ENCODE measurements around the gene PQBP1. TPM values are rescaled to one million over a fixed set of nuclear protein-coding genes. Genes with fewer than 3 reads are reported as not detected.

Gene PQBP1
- total RNA-seq, 1 experiment from 2014 or later = 133 TPM

DNA sequence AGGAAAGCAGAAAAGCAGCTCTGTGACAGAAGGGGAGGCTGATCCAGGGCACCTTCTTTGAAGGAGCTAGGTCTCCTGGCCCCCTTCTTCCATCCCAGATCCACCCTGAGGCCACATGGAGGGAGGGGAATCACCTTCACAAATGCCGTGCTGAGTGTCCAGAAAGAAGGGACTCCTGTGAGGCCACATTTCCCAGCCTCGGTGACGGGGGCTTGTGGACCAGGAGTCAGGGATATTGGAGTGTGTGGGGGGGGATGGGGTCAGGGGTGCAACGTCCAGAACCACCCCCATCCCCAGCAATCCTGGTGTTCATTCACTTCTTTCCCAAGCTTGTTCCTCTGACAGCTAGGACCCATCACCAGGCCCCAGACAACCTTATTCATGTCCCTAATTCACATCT, 4.8 kb upstream of the PQBP1 start:
- H3K9me3 ChIP-seq (ENCODE audit: low read depth, low read length, poor library complexity, severe bottlenecking) = no peaks in the 10 kb centered on the region
- no peaks in the 10 kb centered on the region for H3K27me3 ChIP-seq (replicated peaks; ENCODE audit: insufficient read depth, low read depth, low read length, poor library complexity)
- ChIA-PET POLR2A (ENCODE audit: low non-redundant PET) (no interaction called here), CTCF (no interaction called here)
- no peaks in the 10 kb centered on the region for H3K4me1 ChIP-seq (ENCODE audit: insufficient read depth, low read length, poor library complexity, severe bottlenecking)
- intact Hi-C loops (cut with micrococcal nuclease; ENCODE audit: unreplicated experiment) = loop anchor here (10.0 kb wide), 1 partner anchor 88 kb away; the partner anchor contains the start of gene HDAC6
- H3K27ac ChIP-seq (ENCODE audit: low read depth, low read length, poor library complexity, severe bottlenecking) = no peak overlapping the region
- DNase-seq (ENCODE audit: low spot score) = no peak
- H3K4me3 ChIP-seq (ENCODE audit: low read depth, low read length, poor library complexity, severe bottlenecking) = no peak overlapping the region
- no peaks in the 10 kb centered on the region for H3K36me3 ChIP-seq (ENCODE audit: insufficient read depth, low read length, poor library complexity, severe bottlenecking)
- no TSS peak for BruUV-seq (replicated peaks)
- no peak for TF ChIP-seq EZH2 (IDR thresholded peaks at IDR 0.05; ENCODE audit: borderline replicate concordance, low read depth, low read length, poor library complexity, severe bottlenecking)

DNA sequence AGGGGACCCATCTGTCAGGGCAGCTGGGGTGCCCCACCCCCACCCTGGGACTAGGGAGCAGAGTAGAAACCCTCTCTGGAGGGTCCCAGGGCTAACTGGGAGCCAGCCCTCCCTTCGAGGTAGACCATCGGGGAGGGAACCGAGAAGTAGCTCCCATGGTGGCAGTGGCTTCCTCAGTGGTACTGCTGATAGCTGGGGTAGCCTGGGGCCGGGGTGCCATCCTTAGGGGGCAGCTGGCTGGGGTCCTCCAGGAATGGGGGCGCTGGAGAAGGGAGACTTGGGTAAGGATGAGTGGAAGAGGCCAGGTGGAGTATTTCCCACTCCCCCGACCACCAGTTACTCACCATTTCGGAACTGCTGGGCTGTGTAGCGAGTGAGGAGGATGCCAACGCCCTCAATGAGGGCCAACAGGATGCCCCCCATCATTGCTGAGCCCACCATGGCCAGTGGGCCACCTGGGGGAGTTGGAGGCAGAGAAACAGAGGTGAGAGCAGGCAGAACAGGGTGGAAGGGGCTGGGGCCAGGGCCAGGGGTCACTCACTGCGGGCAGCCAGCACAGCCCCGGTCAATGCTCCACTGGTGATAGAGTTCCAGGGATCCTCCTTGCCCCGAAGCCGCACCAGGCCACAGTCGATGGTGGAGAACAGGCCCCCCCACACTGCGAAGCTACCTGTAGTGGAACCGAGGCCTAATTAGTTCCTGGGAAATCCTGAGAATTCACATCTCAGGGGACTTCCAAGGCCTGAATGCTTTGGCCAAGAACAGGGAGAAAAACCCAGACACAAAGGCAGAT, 4.0 kb upstream of the PQBP1 start:
- no peaks in the 10 kb centered on the region for H3K9me3 ChIP-seq (ENCODE audit: low read depth, low read length, poor library complexity, severe bottlenecking)
- no peak for DNase-seq (ENCODE audit: low spot score)
- CTCF ChIA-PET = no interaction called here
- H3K4me1 ChIP-seq (ENCODE audit: insufficient read depth, low read length, poor library complexity, severe bottlenecking) = no peaks in the 10 kb centered on the region
- POLR2A ChIA-PET (ENCODE audit: low non-redundant PET) = interaction anchor here (0.6 kb wide), 1 partner anchor 52 kb away, joined by 4 read pairs; no protein-coding TSS in a partner anchor
- no peaks in the 10 kb centered on the region for H3K27me3 ChIP-seq (replicated peaks; ENCODE audit: insufficient read depth, low read depth, low read length, poor library complexity)
- no TSS peak for BruUV-seq (replicated peaks)
- intact Hi-C loops (cut with micrococcal nuclease; ENCODE audit: unreplicated experiment) = loop anchor here (10.0 kb wide), 1 partner anchor 89 kb away; the partner anchor contains the start of gene HDAC6
- no peaks in the 10 kb centered on the region for H3K36me3 ChIP-seq (ENCODE audit: insufficient read depth, low read length, poor library complexity, severe bottlenecking)
- H3K27ac ChIP-seq (ENCODE audit: low read depth, low read length, poor library complexity, severe bottlenecking) = no peak overlapping the region
- TF ChIP-seq, protein P1, sequence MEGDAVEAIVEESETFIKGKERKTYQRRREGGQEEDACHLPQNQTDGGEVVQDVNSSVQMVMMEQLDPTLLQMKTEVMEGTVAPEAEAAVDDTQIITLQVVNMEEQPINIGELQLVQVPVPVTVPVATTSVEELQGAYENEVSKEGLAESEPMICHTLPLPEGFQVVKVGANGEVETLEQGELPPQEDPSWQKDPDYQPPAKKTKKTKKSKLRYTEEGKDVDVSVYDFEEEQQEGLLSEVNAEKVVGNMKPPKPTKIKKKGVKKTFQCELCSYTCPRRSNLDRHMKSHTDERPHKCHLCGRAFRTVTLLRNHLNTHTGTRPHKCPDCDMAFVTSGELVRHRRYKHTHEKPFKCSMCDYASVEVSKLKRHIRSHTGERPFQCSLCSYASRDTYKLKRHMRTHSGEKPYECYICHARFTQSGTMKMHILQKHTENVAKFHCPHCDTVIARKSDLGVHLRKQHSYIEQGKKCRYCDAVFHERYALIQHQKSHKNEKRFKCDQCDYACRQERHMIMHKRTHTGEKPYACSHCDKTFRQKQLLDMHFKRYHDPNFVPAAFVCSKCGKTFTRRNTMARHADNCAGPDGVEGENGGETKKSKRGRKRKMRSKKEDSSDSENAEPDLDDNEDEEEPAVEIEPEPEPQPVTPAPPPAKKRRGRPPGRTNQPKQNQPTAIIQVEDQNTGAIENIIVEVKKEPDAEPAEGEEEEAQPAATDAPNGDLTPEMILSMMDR (conservative IDR thresholded peaks at IDR 0.05; ENCODE audit: low read depth, low read length) = no peak
- no peak for TF ChIP-seq EZH2 (IDR thresholded peaks at IDR 0.05; ENCODE audit: borderline replicate concordance, low read depth, low read length, poor library complexity, severe bottlenecking)
- H3K4me3 ChIP-seq (ENCODE audit: low read depth, low read length, poor library complexity, severe bottlenecking) = no peak overlapping the region

DNA sequence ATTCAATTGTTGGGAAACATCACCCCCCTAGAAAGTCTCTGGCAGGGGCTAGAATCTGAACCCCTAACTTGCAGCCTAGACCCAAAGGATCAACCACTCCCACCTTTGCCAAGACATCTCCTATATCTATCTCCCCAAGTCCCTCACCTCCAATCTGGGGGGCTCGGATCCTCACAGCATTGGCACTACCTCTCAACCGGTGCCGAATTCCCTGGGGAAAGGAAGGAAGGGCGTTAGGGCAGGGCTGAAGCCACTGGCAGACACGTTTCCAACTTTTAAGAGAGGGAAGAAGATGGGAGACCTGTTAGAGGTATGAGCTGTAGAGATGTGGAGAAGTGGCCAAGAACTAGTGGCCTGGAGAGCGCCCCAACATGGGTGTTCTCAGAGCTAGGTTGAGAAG, 2.8 kb upstream of the PQBP1 start:
- H3K36me3 ChIP-seq (ENCODE audit: insufficient read depth, low read length, poor library complexity, severe bottlenecking) = no peaks in the 10 kb centered on the region
- peaks cover 5% of the 10 kb centered on the region for H3K4me1 ChIP-seq (ENCODE audit: insufficient read depth, low read length, poor library complexity, severe bottlenecking)
- BruUV-seq (replicated peaks) = no TSS peak
- H3K27ac ChIP-seq (ENCODE audit: low read depth, low read length, poor library complexity, severe bottlenecking) = no peak overlapping the region
- intact Hi-C loops (cut with micrococcal nuclease; ENCODE audit: unreplicated experiment) = loop anchor here (10.0 kb wide), 1 partner anchor 90 kb away; the partner anchor contains the start of gene HDAC6
- H3K27me3 ChIP-seq (replicated peaks; ENCODE audit: insufficient read depth, low read depth, low read length, poor library complexity) = no peaks in the 10 kb centered on the region
- DNase-seq (ENCODE audit: low spot score) = no peak
- CTCF ChIA-PET = interaction anchor here (0.7 kb wide), 1 partner anchor 1861 kb away, joined by 4 read pairs; no protein-coding TSS in a partner anchor
- POLR2A ChIA-PET (ENCODE audit: low non-redundant PET) = no interaction called here
- H3K4me3 ChIP-seq (ENCODE audit: low read depth, low read length, poor library complexity, severe bottlenecking) = no peak overlapping the region
- TF ChIP-seq, protein P1 (conservative IDR thresholded peaks at IDR 0.05; ENCODE audit: low read depth, low read length) = no peak
- TF ChIP-seq EZH2 (IDR thresholded peaks at IDR 0.05; ENCODE audit: borderline replicate concordance, low read depth, low read length, poor library complexity, severe bottlenecking) = no peak
- no peaks in the 10 kb centered on the region for H3K9me3 ChIP-seq (ENCODE audit: low read depth, low read length, poor library complexity, severe bottlenecking)
